Panc1 (cell line): ENCODE results near the gene PIGZ.

ENCODE experiments used
- CTCF ChIP-seq: fragments of 450-650 bp; IDR thresholded peaks from 2 replicates; pipeline ENCODE4 v1.5.1; 2017; ENCODE audit warnings: mild to moderate bottlenecking
- POLR2AphosphoS5 ChIP-seq: IDR thresholded peaks from 2 replicates; pipeline ENCODE4 v1.6.1; 2012; ENCODE audit warnings: mild to moderate bottlenecking, low read depth, low read length, moderate library complexity

- TF ChIP-seq CTCF, result no peak
- no peak for TF ChIP-seq POLR2AphosphoS5
Observed at GRCh38 chr3:196990601-196991007, 22.0 kb upstream of the PIGZ start.
